ENCODE measurements around the gene PRMT5.
"Not testable (repeated sequence)": the region's sequence is repeated elsewhere in the genome, so short reads cannot be mapped to it uniquely, and the experiment has no call there.

The PRMT5 gene
- 46.9 to 201 reads per million in 2 experiments for total RNA-seq

GRCh38 chr14:22929104-22929960 lies at the start of gene PRMT5:
Gene PRMT5 (minus strand): TSS chr14:22929376. CDS start chr14:22929361, 15 bp downstream.
- peak; percentile 98 for DNase-seq (ENCODE audit: low read depth)

GRCh38 chr14:22978487-22978837 lies 49.3 kb upstream of the PRMT5 start:
- DNase-seq (ENCODE audit: low read depth): no peak

- no peak for DNase-seq (ENCODE audit: low read depth)
Measured at GRCh38 chr14:22977684-22978486, 48.7 kb upstream of the PRMT5 start.

- no peak for DNase-seq (ENCODE audit: low read depth)
Measured at GRCh38 chr14:22977434-22977683, 48.2 kb upstream of the PRMT5 start.

GRCh38 chr14:22976620-22977433 lies 47.7 kb upstream of the PRMT5 start:
- no peak for DNase-seq (ENCODE audit: low read depth)

GRCh38 chr14:22974530-22975313 lies 45.5 kb upstream of the PRMT5 start:
- DNase-seq (ENCODE audit: low read depth): no peak

- DNase-seq (ENCODE audit: low read depth): no peak
Measured at GRCh38 chr14:22973217-22974032, 44.2 kb upstream of the PRMT5 start.

GRCh38 chr14:22972313-22972930 lies 43.2 kb upstream of the PRMT5 start:
- no peak for DNase-seq (ENCODE audit: low read depth)

- no peak for DNase-seq (ENCODE audit: low read depth)
Measured at GRCh38 chr14:22971152-22971551, 42.0 kb upstream of the PRMT5 start.

GRCh38 chr14:22966783-22967269 lies 37.6 kb upstream of the PRMT5 start:
- DNase-seq (ENCODE audit: low read depth): no peak

GRCh38 chr14:22965916-22966782 lies 37.0 kb upstream of the PRMT5 start:
- not testable (repeated sequence) for DNase-seq (ENCODE audit: low read depth)

- DNase-seq (ENCODE audit: low read depth): no peak
Measured at GRCh38 chr14:22962061-22962676, 33.0 kb upstream of the PRMT5 start.

GRCh38 chr14:22955702-22956569 lies 26.8 kb upstream of the PRMT5 start:
- no peak for DNase-seq (ENCODE audit: low read depth)

GRCh38 chr14:22952418-22952817 lies 23.2 kb upstream of the PRMT5 start:
- DNase-seq (ENCODE audit: low read depth): no peak

- not testable (repeated sequence) for DNase-seq (ENCODE audit: low read depth)
Measured at GRCh38 chr14:22951795-22952194, 22.6 kb upstream of the PRMT5 start.

- DNase-seq (ENCODE audit: low read depth): no peak
Measured at GRCh38 chr14:22945642-22946041, 16.5 kb upstream of the PRMT5 start.

GRCh38 chr14:22939684-22940083 lies 10.5 kb upstream of the PRMT5 start:
- DNase-seq (ENCODE audit: low read depth): no peak

GRCh38 chr14:22935156-22935555 lies 6.0 kb upstream of the PRMT5 start:
- DNase-seq (ENCODE audit: low read depth): no peak

Data from T follicular helper cell (primary cell).